ENCODE data around the gene SORCS2. TPM values are rescaled to one million over a fixed set of nuclear protein-coding genes. Genes with fewer than 3 reads are reported as not detected.

The SORCS2 gene
- total RNA-seq, 4 donors from 2014 or later = 0.07 to 1.2 (median 0.11) TPM

GRCh38 chr4:7222521-7222920, 30.2 kb downstream of the SORCS2 start:
- in situ Hi-C loops (cut with MboI; ENCODE audit: low sequenced_read_pairs in 4 of 4) (no loop called here), intact Hi-C loops (cut with DNase I; ENCODE audit: low total_unique reads) (no loop called here)
- Histone ChIP-seq H3K9me3 (no peaks in the 10 kb centered on the region), H3K27ac (no peak overlapping the region), H3K36me3 (no peaks in the 10 kb centered on the region), H3K4me3 (no peak overlapping the region), H3K4me1 (no peaks in the 10 kb centered on the region), H3K27me3 (no peaks in the 10 kb centered on the region)
- no peak for TF ChIP-seq POLR2A (IDR thresholded peaks at IDR 0.05)
- TF ChIP-seq CTCF (IDR thresholded peaks at IDR 0.05 in 4 of 5, conservative IDR thresholded peaks at IDR 0.05 in 1 of 5) = no peak
- ATAC-seq (no peak), DNase-seq (no peak)

DNA sequence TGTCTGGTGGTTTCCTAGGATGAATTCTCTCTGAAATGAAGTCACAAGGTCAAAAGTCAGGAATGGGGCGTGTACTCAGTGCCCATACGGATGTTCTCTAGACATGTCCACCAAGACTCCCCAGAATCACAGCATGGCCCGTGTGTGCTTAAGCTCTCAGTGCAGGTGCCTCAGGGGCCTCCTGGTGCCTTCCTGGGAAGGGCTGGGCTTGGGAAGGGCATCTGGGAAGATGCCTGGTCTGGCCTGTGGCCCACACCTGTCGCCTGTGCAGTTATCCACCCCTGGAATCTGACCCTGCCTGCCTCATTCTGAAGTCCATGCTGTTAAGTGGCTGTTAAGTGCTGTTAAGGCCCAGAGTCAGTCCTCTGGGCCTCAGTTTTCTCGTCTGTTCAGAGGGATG, 31.2 kb downstream of the SORCS2 start:
- no peak for DNase-seq
- TF ChIP-seq CTCF (IDR thresholded peaks at IDR 0.05 in 4 of 5, conservative IDR thresholded peaks at IDR 0.05 in 1 of 5) (no peak), POLR2A (IDR thresholded peaks at IDR 0.05) (no peak)
- Histone ChIP-seq H3K27me3 (no peaks in the 10 kb centered on the region), H3K9me3 (no peaks in the 10 kb centered on the region), H3K27ac (no peak overlapping the region), H3K36me3 (no peaks in the 10 kb centered on the region), H3K4me3 (no peak overlapping the region), H3K4me1 (no peaks in the 10 kb centered on the region)
- intact Hi-C loops (cut with DNase I; ENCODE audit: low total_unique reads) = no loop called here
- no peak for ATAC-seq
- in situ Hi-C loops (cut with MboI; ENCODE audit: low sequenced_read_pairs in 4 of 4) = no loop called here

- ATAC-seq (no peak), DNase-seq (no peak)
- in situ Hi-C loops (cut with MboI; ENCODE audit: low sequenced_read_pairs in 4 of 4) (no loop called here), intact Hi-C loops (cut with DNase I; ENCODE audit: low total_unique reads) (no loop called here)
- no peaks in the 10 kb centered on the region for H3K4me1 ChIP-seq
- no peaks in the 10 kb centered on the region for H3K9me3 ChIP-seq
- TF ChIP-seq CTCF (IDR thresholded peaks at IDR 0.05 in 4 of 5, conservative IDR thresholded peaks at IDR 0.05 in 1 of 5) (no peak), POLR2A (IDR thresholded peaks at IDR 0.05) (no peak)
- no peaks in the 10 kb centered on the region for H3K27me3 ChIP-seq
- H3K4me3 ChIP-seq = no peak overlapping the region
- H3K27ac ChIP-seq = no peak overlapping the region
- no peaks in the 10 kb centered on the region for H3K36me3 ChIP-seq
Observed at GRCh38 chr4:7224001-7224400, 31.7 kb downstream of the SORCS2 start.

DNA sequence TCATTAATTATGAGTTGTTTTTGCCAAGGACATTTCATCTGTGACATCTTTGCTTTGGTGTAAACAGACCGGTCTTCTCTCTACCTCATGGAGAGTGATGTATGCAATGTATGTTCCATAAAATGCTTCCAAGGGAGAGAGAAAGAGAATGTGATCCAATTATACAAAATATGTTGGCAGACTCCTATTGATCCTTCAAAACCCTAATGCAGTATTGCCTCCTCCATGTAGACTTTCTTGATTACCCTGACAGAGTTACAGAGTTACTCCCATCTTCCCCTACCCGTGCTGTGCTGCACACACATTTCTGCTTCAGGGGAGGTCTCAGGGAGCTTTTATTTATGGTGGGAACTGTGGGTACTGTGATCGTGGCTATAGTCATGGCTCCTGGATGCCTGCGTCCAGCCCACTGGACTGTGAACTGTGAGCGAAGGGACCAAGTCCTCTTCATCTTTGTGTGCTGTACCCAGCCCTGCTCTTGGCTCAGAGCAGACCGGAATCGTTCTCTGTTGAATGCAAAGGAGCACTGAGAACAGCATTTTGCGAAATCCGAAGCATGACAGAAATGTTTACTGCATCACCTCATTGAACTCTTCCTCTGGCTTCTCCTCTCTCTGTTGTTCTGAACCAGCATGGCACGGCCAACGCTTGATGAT, 32.7 kb downstream of the SORCS2 start:
- ATAC-seq = no peak
- H3K4me3 ChIP-seq = no peak overlapping the region
- no peaks in the 10 kb centered on the region for H3K36me3 ChIP-seq
- TF ChIP-seq POLR2A (IDR thresholded peaks at IDR 0.05) (no peak), CTCF (IDR thresholded peaks at IDR 0.05 in 4 of 5, conservative IDR thresholded peaks at IDR 0.05 in 1 of 5) (no peak)
- H3K27ac ChIP-seq = no peak overlapping the region
- intact Hi-C loops (cut with DNase I; ENCODE audit: low total_unique reads) (no loop called here), in situ Hi-C loops (cut with MboI; ENCODE audit: low sequenced_read_pairs in 4 of 4) (no loop called here)
- no peak for DNase-seq
- H3K27me3 ChIP-seq = no peaks in the 10 kb centered on the region
- no peaks in the 10 kb centered on the region for H3K9me3 ChIP-seq
- H3K4me1 ChIP-seq = no peaks in the 10 kb centered on the region

DNA sequence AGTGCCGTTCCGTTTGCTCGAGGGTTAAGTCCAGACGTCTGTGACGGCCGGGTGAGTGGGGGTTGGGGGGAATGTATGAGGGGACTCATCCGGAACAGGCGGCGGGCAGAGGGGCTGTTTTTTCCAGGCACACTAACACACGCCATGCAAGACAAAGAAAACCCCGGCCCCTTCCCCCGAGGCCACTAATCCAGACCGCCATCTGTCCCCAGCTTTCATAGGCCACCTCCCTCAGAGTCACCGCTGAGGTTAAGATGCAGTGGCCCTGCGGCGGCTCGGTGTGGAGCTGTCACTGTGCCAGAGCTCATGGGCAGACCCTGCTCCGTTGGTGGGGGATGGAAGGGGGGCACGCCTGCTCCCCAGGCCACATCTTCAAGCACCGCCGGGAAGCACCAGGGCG, 34.1 kb downstream of the SORCS2 start:
- DNase-seq = no peak
- no peak for TF ChIP-seq CTCF (IDR thresholded peaks at IDR 0.05 in 4 of 5, conservative IDR thresholded peaks at IDR 0.05 in 1 of 5)
- no peak for TF ChIP-seq POLR2A (IDR thresholded peaks at IDR 0.05)
- no peaks in the 10 kb centered on the region for H3K36me3 ChIP-seq
- H3K4me1 ChIP-seq = no peaks in the 10 kb centered on the region
- intact Hi-C loops (cut with DNase I; ENCODE audit: low total_unique reads) = no loop called here
- no peaks in the 10 kb centered on the region for H3K27me3 ChIP-seq
- H3K27ac ChIP-seq = no peak overlapping the region
- in situ Hi-C loops (cut with MboI; ENCODE audit: low sequenced_read_pairs in 4 of 4) = no loop called here
- no peak for ATAC-seq
- no peaks in the 10 kb centered on the region for H3K9me3 ChIP-seq
- H3K4me3 ChIP-seq = no peak overlapping the region

Data from gastrocnemius medialis (tissue), 4 donors.